Astrocyte of the cerebellum (primary cell): ENCODE measurements around the gene FAM114A1.

Source experiments
- DNase-seq: peaks from one replicate; pipeline ENCODE4 v3.0.0-alpha.2; 2011; ENCODE audit warnings: low read depth
- H3K4me3 ChIP-seq: 2 replicates; pipeline ENCODE4 v1.5.1; 2011; ENCODE audit warnings: mild to moderate bottlenecking, low read depth, low read length, moderate library complexity
- CTCF ChIP-seq: IDR thresholded peaks from 2 replicates; pipeline ENCODE4 v1.5.1; 2012; ENCODE audit warnings: low read length, low read depth, moderate library complexity, mild to moderate bottlenecking; ENCODE audit errors: missing control alignments
- in situ Hi-C: cut with HindIII; loops from 2 replicates; pipeline ENCODE4 v1.10.0; 2017; ENCODE audit warnings: low sequenced_read_pairs

FAM114A1 gene

GRCh38 chr4:38917481-38918025 is 49.9 kb downstream of the FAM114A1 start:
- TF ChIP-seq CTCF: no peak
- in situ Hi-C loops: no loop called here
- no peak overlapping the region for H3K4me3 ChIP-seq
- no peak for DNase-seq

- DNase-seq: no peak
- H3K4me3 ChIP-seq: no peak overlapping the region
- in situ Hi-C loops: no loop called here
- TF ChIP-seq CTCF: no peak
These were observed 51.9 kb downstream of the FAM114A1 start for GRCh38 chr4:38919494-38919893.

GRCh38 chr4:38920186-38920585 is 52.6 kb downstream of the FAM114A1 start:
- no peak for DNase-seq
- in situ Hi-C loops: no loop called here
- TF ChIP-seq CTCF: no peak
- no peak overlapping the region for H3K4me3 ChIP-seq

- in situ Hi-C loops: no loop called here
- no peak for TF ChIP-seq CTCF
- no peak overlapping the region for H3K4me3 ChIP-seq
- DNase-seq: no peak
These were observed 53.1 kb downstream of the FAM114A1 start for GRCh38 chr4:38920677-38921076.

GRCh38 chr4:38921151-38921550 is 53.5 kb downstream of the FAM114A1 start:
- in situ Hi-C loops: no loop called here
- H3K4me3 ChIP-seq: no peak overlapping the region
- TF ChIP-seq CTCF: no peak
- DNase-seq: no peak

GRCh38 chr4:38923746-38924145 is 56.1 kb downstream of the FAM114A1 start:
- no peak for DNase-seq
- no peak for TF ChIP-seq CTCF
- in situ Hi-C loops: no loop called here
- no peak overlapping the region for H3K4me3 ChIP-seq

- in situ Hi-C loops: no loop called here
- H3K4me3 ChIP-seq: no peak overlapping the region
- no peak for DNase-seq
- no peak for TF ChIP-seq CTCF
These were observed 56.7 kb downstream of the FAM114A1 start for GRCh38 chr4:38924353-38924752.
